GM12878 (cell line): Measurements from ENCODE around the gene TUSC7. TPM values are rescaled to one million over a fixed set of nuclear protein-coding genes. Genes with fewer than 3 reads are reported as not detected.

Experiments used
- ATAC-seq: fragments of 200-7000 bp; cut with Tn5 transposase; 3 replicates; pipeline ENCODE4 v1.9.1; 2020; ENCODE audit warnings: mild to moderate bottlenecking, moderate library complexity
- BruUV-seq: library from RNA; stranded (reverse); fragments of 400-500 nt; replicated peaks from 2 replicates; lab custom pipeline; 2021; lab: Mats Ljungman, UMichigan
- CTCF ChIA-PET: fragments of 300-600 bp; sonication (Branson Sonifier 250); formaldehyde crosslinking; extraction: SDS; loops from one replicate; lab custom pipeline; 2021; ENCODE audit warnings: inconsistent platforms; lab: Yijun Ruan, JAX
- POLR2A ChIA-PET: fragments of 350-600 bp; formaldehyde crosslinking; extraction: SDS; loops from one replicate; lab custom pipeline; 2021; ENCODE audit warnings: inconsistent platforms; lab: Charles Lee
- RAD21 ChIA-PET: fragments of 300-600 bp; sonication (Branson Sonifier 250); formaldehyde crosslinking; loops from one replicate; lab custom pipeline; 2023; ENCODE audit warnings: antibody characterized with exemption; ENCODE audit not compliant: unreplicated experiment; lab: Charles Lee
- SMC1A ChIA-PET: fragments of 300-600 bp; sonication (Branson Sonifier 250); formaldehyde crosslinking; loops from one replicate; lab custom pipeline; 2023; ENCODE audit not compliant: unreplicated experiment, uncharacterized antibody; lab: Charles Lee
- DNase-seq: peaks from one replicate; pipeline ENCODE4 v3.0.0-alpha.2; 2011; ENCODE audit warnings: low read depth, low spot score
- FAIRE-seq: peaks from 3 replicates; lab custom pipeline; 2011; peaks lifted over from hg19 to GRCh38; lab: Jason Lieb, UNC
- H2AFZ ChIP-seq: 2 replicates; pipeline ENCODE4 v1.6.0; 2011; ENCODE audit warnings: low read depth, low read length, control low read depth; ENCODE audit not compliant: control insufficient read depth
- H3K27ac ChIP-seq: 2 replicates; pipeline ENCODE4 v1.5.1; 2011; ENCODE audit warnings: control low read depth; ENCODE audit not compliant: control insufficient read depth, insufficient read depth
- H3K27me3 ChIP-seq, 2 experiments: replicated peaks in 1 of 2; 2 replicates each; pipeline versions ENCODE4 v1.6.0 to v1.6.1; 2011; ENCODE audit warnings: low read length in 1 of 2; ENCODE audit not compliant: control insufficient read depth in 2 of 2, insufficient read depth in 2 of 2
- H3K36me3 ChIP-seq, 2 experiments: 2 replicates each; pipeline ENCODE4 v1.5.1; 2011; ENCODE audit warnings: low read length in 1 of 2; ENCODE audit not compliant: control insufficient read depth in 2 of 2, insufficient read depth in 2 of 2
- H3K4me1 ChIP-seq: 2 replicates; pipeline ENCODE4 v1.6.1; 2011; ENCODE audit warnings: mild to moderate bottlenecking, low read length, moderate library complexity, mixed read lengths; ENCODE audit not compliant: control insufficient read depth, insufficient read depth
- H3K4me2 ChIP-seq: 2 replicates; pipeline ENCODE4 v1.6.0; 2011; ENCODE audit warnings: control low read depth; ENCODE audit not compliant: control insufficient read depth, insufficient read depth
- H3K4me3 ChIP-seq: fragments of 200-600 bp; sonication (generic); 2 replicates; pipeline ENCODE4 v1.5.1; 2016
- H3K79me2 ChIP-seq: 2 replicates; pipeline ENCODE4 v1.6.0; 2011; ENCODE audit warnings: low read length; ENCODE audit not compliant: control insufficient read depth, insufficient read depth
- H3K9ac ChIP-seq: 2 replicates; pipeline ENCODE4 v1.8.0; 2011; ENCODE audit warnings: low read length, control low read depth, mixed read lengths; ENCODE audit not compliant: control insufficient read depth, insufficient read depth
- H3K9me3 ChIP-seq: replicated peaks from 3 replicates; pipeline ENCODE4 v1.5.1; 2011; ENCODE audit warnings: mild to moderate bottlenecking, low read length; ENCODE audit not compliant: control insufficient read depth, insufficient read depth
- H4K20me1 ChIP-seq: 2 replicates; pipeline ENCODE4 v1.6.0; 2011; ENCODE audit not compliant: control insufficient read depth, insufficient read depth
- BMI1 ChIP-seq: fragments of 450-650 bp; IDR thresholded peaks from 2 replicates; pipeline ENCODE4 v1.6.1; 2016; ENCODE audit warnings: mild to moderate bottlenecking, moderate library complexity, borderline replicate concordance
- EZH2 ChIP-seq: IDR thresholded peaks from 2 replicates; pipeline ENCODE4 v1.6.1; 2012; ENCODE audit warnings: low read depth, mild to moderate bottlenecking, control low read depth, inconsistent platforms, low read length, borderline replicate concordance; ENCODE audit not compliant: control insufficient read depth
- KDM1A ChIP-seq: fragments of 200-600 bp; sonication (generic); IDR thresholded peaks from 2 replicates; pipeline ENCODE4 v1.6.1; 2016; ENCODE audit warnings: borderline replicate concordance
- NR2C1 ChIP-seq: fragments of 450-650 bp; IDR thresholded peaks from 2 replicates; pipeline ENCODE4 v1.6.1; 2017; ENCODE audit warnings: antibody characterized with exemption, mild to moderate bottlenecking, moderate library complexity
- PML ChIP-seq: IDR thresholded peaks from 2 replicates; pipeline ENCODE4 v1.6.1; 2012; ENCODE audit warnings: low read length, inconsistent platforms
- RBBP5 ChIP-seq: fragments of 200-600 bp; sonication (generic); conservative IDR thresholded peaks from 2 replicates; pipeline ENCODE4 v1.6.1; 2016
- ZNF622 ChIP-seq: fragments of 450-650 bp; IDR thresholded peaks from 2 replicates; pipeline ENCODE4 v1.6.1; 2017; ENCODE audit warnings: mild to moderate bottlenecking, inconsistent platforms
- WGBS: methylation state at CpG from one replicate; pipeline ENCODE4 v1.1.6; 2016; ENCODE audit warnings: low lambda C conversion rate; ENCODE audit not compliant: insufficient replicate concordance, insufficient coverage; ENCODE audit errors: missing lambda C conversion rate; 5-methylcytosine and 5-hydroxymethylcytosine counted together
- in situ Hi-C: fragments of 300-500 bp; cut with MboI; formaldehyde crosslinking; loops from 9 replicates; pipeline ENCODE4 v1.14.3; 2018; ENCODE audit warnings: mixed read lengths
- intact Hi-C: fragments of 100-400 bp; cut with micrococcal nuclease; formaldehyde crosslinking; loops from one replicate; pipeline ENCODE4 v1.14.2; 2022; ENCODE audit not compliant: unreplicated experiment
- polyA plus RNA-seq, 11 experiments: library from polyadenylated mRNA; depleted of rRNA in 4 of 11; unstranded in 6 of 11; stranded (reverse) in 5 of 11; fragments of >200 nt; fragmentation: Nextera tagmentation in 4 of 11; fragmentation: Illumina TruSeq in 1 of 11; extraction: Ambion mirVana in 4 of 11; extraction: Trizol in 1 of 11; gene quantifications; 1 replicate in 1 of 11; 2 replicates in 10 of 11; pipeline versions ENCODE4 v1.2.1 to v1.2.3, GENCODE V29; 2011 to 2016; ENCODE audit warnings: inconsistent platforms in 2 of 11, missing spikeins in 2 of 11, low read depth in 1 of 11
- total RNA-seq, 4 experiments: library from RNA; depleted of rRNA in 3 of 4; stranded (reverse); fragments of >200 nt in 3 of 4; fragmentation: Illumina TruSeq in 1 of 4; extraction: Trizol in 1 of 4; gene quantifications; 2 replicates each; pipeline versions ENCODE4 v1.2.1 to v1.2.3, GENCODE V29; 2013 to 2021
- TF ChIP-seq, protein P1 (sequence below): fragments of 450-650 bp; formaldehyde crosslinking; IDR thresholded peaks from 2 replicates; pipeline ENCODE4 v1.4.0; 2022; ENCODE audit warnings: mild to moderate bottlenecking, moderate library complexity
- TF ChIP-seq, protein P2 (sequence below): fragments of 450-650 bp; IDR thresholded peaks from 2 replicates; pipeline ENCODE4 v1.6.1; 2018; ENCODE audit warnings: mild to moderate bottlenecking, low read depth, moderate library complexity; ENCODE audit not compliant: partially characterized antibody

Gene TUSC7
- total and polyA plus RNA-seq, 10 of the 15 experiments (the other 5 are each of a cell fraction or from before 2014, with no cell fraction given): not detected

DNA sequence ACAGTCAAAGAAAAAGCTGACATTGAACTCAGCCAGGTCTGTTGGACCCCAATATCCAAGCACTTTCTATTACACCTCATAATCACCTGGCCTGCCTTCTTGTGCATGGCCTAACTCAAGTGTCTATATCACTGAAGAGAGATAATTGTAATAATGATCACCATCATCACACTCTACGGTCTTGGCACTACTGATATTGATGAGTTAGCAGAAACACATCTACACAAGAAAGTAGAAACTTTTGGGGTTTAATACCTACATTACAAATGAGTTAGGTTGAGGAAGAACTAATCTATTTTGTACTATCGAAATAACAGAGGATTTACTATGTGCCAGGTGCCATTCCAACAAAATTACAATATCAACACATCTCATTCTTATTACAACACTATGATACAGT lies 30.7 kb downstream of the TUSC7 start:
- Histone ChIP-seq H3K9me3 (no peaks in the 10 kb centered on the region), H3K9ac (no peak overlapping the region), H3K4me1 (no peaks in the 10 kb centered on the region), H3K36me3 (no peaks in the 10 kb centered on the region), H2AFZ (no peak overlapping the region), H3K4me2 (no peak overlapping the region), H4K20me1 (no peaks in the 10 kb centered on the region; the same call in 1 of the 2 replicates), H3K79me2 (no peaks in the 10 kb centered on the region), H3K27me3 (no peaks in the 10 kb centered on the region), H3K4me3 (no peak overlapping the region), H3K27ac (no peak overlapping the region)
- WGBS: 0% methylated on average over 2 of the region's 2 CpGs
- FAIRE-seq (no peak), DNase-seq (no peak), ATAC-seq (no peak)
- ChIA-PET CTCF (interaction anchor here (0.6 to 1.0 kb wide), 3 partner anchors 32 to 1243 kb away, joined by 3 read pairs; no protein-coding TSS in a partner anchor), SMC1A (no interaction called here), POLR2A (interaction anchor here (0.6 kb wide), 1 partner anchor 574 kb away, joined by 4 read pairs; no protein-coding TSS in a partner anchor), RAD21 (no interaction called here)
- TF ChIP-seq BMI1 (no peak), RBBP5 (no peak), NR2C1 (no peak), KDM1A (no peak), EZH2 (no peak), ZNF622 (no peak), PML (no peak)
- TF ChIP-seq, protein P1, sequence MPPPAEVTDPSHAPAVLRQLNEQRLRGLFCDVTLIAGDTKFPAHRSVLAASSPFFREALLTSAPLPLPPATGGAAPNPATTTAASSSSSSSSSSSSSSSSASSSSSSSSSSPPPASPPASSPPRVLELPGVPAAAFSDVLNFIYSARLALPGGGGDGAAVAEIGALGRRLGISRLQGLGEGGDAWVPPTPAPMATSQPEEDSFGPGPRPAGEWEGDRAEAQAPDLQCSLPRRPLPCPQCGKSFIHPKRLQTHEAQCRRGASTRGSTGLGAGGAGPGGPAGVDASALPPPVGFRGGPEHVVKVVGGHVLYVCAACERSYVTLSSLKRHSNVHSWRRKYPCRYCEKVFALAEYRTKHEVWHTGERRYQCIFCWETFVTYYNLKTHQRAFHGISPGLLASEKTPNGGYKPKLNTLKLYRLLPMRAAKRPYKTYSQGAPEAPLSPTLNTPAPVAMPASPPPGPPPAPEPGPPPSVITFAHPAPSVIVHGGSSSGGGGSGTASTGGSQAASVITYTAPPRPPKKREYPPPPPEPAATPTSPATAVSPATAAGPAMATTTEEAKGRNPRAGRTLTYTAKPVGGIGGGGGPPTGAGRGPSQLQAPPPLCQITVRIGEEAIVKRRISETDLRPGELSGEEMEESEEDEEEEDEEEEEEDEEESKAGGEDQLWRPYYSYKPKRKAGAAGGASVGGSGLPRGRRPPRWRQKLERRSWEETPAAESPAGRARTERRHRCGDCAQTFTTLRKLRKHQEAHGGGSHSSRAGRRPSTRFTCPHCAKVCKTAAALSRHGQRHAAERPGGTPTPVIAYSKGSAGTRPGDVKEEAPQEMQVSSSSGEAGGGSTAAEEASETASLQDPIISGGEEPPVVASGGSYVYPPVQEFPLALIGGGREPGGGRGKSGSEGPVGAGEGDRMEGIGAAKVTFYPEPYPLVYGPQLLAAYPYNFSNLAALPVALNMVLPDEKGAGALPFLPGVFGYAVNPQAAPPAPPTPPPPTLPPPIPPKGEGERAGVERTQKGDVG (CRISPR knock-in tag): no peak
- TF ChIP-seq, protein P2, sequence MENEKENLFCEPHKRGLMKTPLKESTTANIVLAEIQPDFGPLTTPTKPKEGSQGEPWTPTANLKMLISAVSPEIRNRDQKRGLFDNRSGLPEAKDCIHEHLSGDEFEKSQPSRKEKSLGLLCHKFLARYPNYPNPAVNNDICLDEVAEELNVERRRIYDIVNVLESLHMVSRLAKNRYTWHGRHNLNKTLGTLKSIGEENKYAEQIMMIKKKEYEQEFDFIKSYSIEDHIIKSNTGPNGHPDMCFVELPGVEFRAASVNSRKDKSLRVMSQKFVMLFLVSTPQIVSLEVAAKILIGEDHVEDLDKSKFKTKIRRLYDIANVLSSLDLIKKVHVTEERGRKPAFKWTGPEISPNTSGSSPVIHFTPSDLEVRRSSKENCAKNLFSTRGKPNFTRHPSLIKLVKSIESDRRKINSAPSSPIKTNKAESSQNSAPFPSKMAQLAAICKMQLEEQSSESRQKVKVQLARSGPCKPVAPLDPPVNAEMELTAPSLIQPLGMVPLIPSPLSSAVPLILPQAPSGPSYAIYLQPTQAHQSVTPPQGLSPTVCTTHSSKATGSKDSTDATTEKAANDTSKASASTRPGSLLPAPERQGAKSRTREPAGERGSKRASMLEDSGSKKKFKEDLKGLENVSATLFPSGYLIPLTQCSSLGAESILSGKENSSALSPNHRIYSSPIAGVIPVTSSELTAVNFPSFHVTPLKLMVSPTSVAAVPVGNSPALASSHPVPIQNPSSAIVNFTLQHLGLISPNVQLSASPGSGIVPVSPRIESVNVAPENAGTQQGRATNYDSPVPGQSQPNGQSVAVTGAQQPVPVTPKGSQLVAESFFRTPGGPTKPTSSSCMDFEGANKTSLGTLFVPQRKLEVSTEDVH: no peak
- in situ Hi-C loops: no loop called here
- BruUV-seq: no TSS peak
- intact Hi-C loops: no loop called here
